Memory B cell (primary cell): ENCODE data around the gene KIDINS220.

ENCODE experiments used
- ATAC-seq: fragments of 150-1000 bp; cut with Tn5 transposase; 2 replicates; pipeline ENCODE4 v1.10.0; 2021; ENCODE audit warnings: low read depth, mild to moderate bottlenecking, moderate library complexity
- DNase-seq, 2 donors: peaks; one replicate each; pipeline ENCODE4 v3.0.0; 2022; ENCODE audit warnings: low spot score in 2 of 2
- H3K27ac Mint-ChIP-seq: one replicate; pipeline ENCODE4 v1.8.0; 2022; ENCODE audit warnings: mild to moderate bottlenecking, moderate library complexity, mixed read lengths
- H3K27me3 Mint-ChIP-seq: one replicate; pipeline ENCODE4 v1.8.0; 2022; ENCODE audit warnings: mixed read lengths
- H3K36me3 Mint-ChIP-seq: one replicate; pipeline ENCODE4 v1.8.0; 2022; ENCODE audit warnings: mild to moderate bottlenecking, mixed read lengths
- H3K4me1 Mint-ChIP-seq: one replicate; pipeline ENCODE4 v1.8.0; 2022; ENCODE audit warnings: mixed read lengths
- H3K4me3 Mint-ChIP-seq: one replicate; pipeline ENCODE4 v1.8.0; 2022; ENCODE audit warnings: mild to moderate bottlenecking, moderate library complexity, mixed read lengths
- H3K9me3 Mint-ChIP-seq: one replicate; pipeline ENCODE4 v1.8.0; 2022; ENCODE audit warnings: mixed read lengths

Gene KIDINS220

GRCh38 chr2:8805278-8806210 is 31.9 kb downstream of the KIDINS220 start:
- DNase-seq (no peak), ATAC-seq (no peak)
- no peaks in the 10 kb centered on the region for H3K27me3 Mint-ChIP-seq
- H3K4me3 Mint-ChIP-seq: no peak overlapping the region
- no peak overlapping the region for H3K27ac Mint-ChIP-seq
- H3K4me1 Mint-ChIP-seq: no peaks in the 10 kb centered on the region
- H3K9me3 Mint-ChIP-seq: no peaks in the 10 kb centered on the region
- H3K36me3 Mint-ChIP-seq: peaks cover 43% of the 10 kb centered on the region

- no peak overlapping the region for H3K27ac Mint-ChIP-seq
- DNase-seq (no peak), ATAC-seq (no peak)
- H3K36me3 Mint-ChIP-seq: peaks cover 43% of the 10 kb centered on the region
- peaks cover 2% of the 10 kb centered on the region for H3K4me1 Mint-ChIP-seq
- H3K27me3 Mint-ChIP-seq: no peaks in the 10 kb centered on the region
- H3K4me3 Mint-ChIP-seq: no peak overlapping the region
- H3K9me3 Mint-ChIP-seq: no peaks in the 10 kb centered on the region
Measured at GRCh38 chr2:8803658-8804379, 33.6 kb downstream of the KIDINS220 start.

GRCh38 chr2:8802741-8803140 is 34.7 kb downstream of the KIDINS220 start:
- ATAC-seq (no peak), DNase-seq (no peak)
- Mint-ChIP-seq H3K4me1 (peaks cover 2% of the 10 kb centered on the region), H3K27ac (no peak overlapping the region), H3K36me3 (peaks cover 41% of the 10 kb centered on the region), H3K4me3 (no peak overlapping the region), H3K27me3 (no peaks in the 10 kb centered on the region), H3K9me3 (no peaks in the 10 kb centered on the region)

- H3K4me3 Mint-ChIP-seq: no peak overlapping the region
- no peaks in the 10 kb centered on the region for H3K27me3 Mint-ChIP-seq
- H3K9me3 Mint-ChIP-seq: no peaks in the 10 kb centered on the region
- H3K4me1 Mint-ChIP-seq: peaks cover 2% of the 10 kb centered on the region
- DNase-seq: no peak
- H3K36me3 Mint-ChIP-seq: peaks cover 44% of the 10 kb centered on the region
- H3K27ac Mint-ChIP-seq: no peak overlapping the region
- no peak for ATAC-seq
Measured at GRCh38 chr2:8800821-8801220, 36.6 kb downstream of the KIDINS220 start.

- H3K4me3 Mint-ChIP-seq: no peak overlapping the region
- H3K9me3 Mint-ChIP-seq: no peaks in the 10 kb centered on the region
- H3K4me1 Mint-ChIP-seq: peaks cover 2% of the 10 kb centered on the region
- no peak for ATAC-seq
- H3K36me3 Mint-ChIP-seq: peaks cover 45% of the 10 kb centered on the region
- no peak for DNase-seq
- H3K27ac Mint-ChIP-seq: no peak overlapping the region
- no peaks in the 10 kb centered on the region for H3K27me3 Mint-ChIP-seq
Measured at GRCh38 chr2:8800218-8800617, 37.2 kb downstream of the KIDINS220 start.

- ATAC-seq (no peak), DNase-seq (no peak)
- Mint-ChIP-seq H3K9me3 (no peaks in the 10 kb centered on the region), H3K4me3 (no peak overlapping the region), H3K36me3 (peaks cover 53% of the 10 kb centered on the region), H3K27me3 (no peaks in the 10 kb centered on the region), H3K4me1 (peaks cover 2% of the 10 kb centered on the region), H3K27ac (no peak overlapping the region)
Measured at GRCh38 chr2:8799004-8799403, 38.4 kb downstream of the KIDINS220 start.

GRCh38 chr2:8798393-8798792 is 39.0 kb downstream of the KIDINS220 start:
- Mint-ChIP-seq H3K4me1 (peaks cover 2% of the 10 kb centered on the region), H3K36me3 (peaks cover 53% of the 10 kb centered on the region), H3K4me3 (no peak overlapping the region), H3K9me3 (no peaks in the 10 kb centered on the region), H3K27ac (no peak overlapping the region), H3K27me3 (no peaks in the 10 kb centered on the region)
- no peak for ATAC-seq
- no peak for DNase-seq

GRCh38 chr2:8797682-8798081 is 39.7 kb downstream of the KIDINS220 start:
- DNase-seq: no peak
- peaks cover 50% of the 10 kb centered on the region for H3K36me3 Mint-ChIP-seq
- H3K9me3 Mint-ChIP-seq: no peaks in the 10 kb centered on the region
- no peak overlapping the region for H3K27ac Mint-ChIP-seq
- H3K4me3 Mint-ChIP-seq: no peak overlapping the region
- ATAC-seq: no peak
- no peaks in the 10 kb centered on the region for H3K27me3 Mint-ChIP-seq
- H3K4me1 Mint-ChIP-seq: peaks cover 2% of the 10 kb centered on the region

GRCh38 chr2:8796878-8797550 is 40.4 kb downstream of the KIDINS220 start:
- ATAC-seq (no peak), DNase-seq (no peak)
- Mint-ChIP-seq H3K4me3 (no peak overlapping the region), H3K27ac (no peak overlapping the region), H3K36me3 (peaks cover 45% of the 10 kb centered on the region), H3K27me3 (no peaks in the 10 kb centered on the region), H3K9me3 (no peaks in the 10 kb centered on the region), H3K4me1 (peaks cover 2% of the 10 kb centered on the region)

GRCh38 chr2:8796315-8796848 is 41.0 kb downstream of the KIDINS220 start:
- Mint-ChIP-seq H3K27ac (no peak overlapping the region), H3K4me3 (no peak overlapping the region), H3K36me3 (peaks cover 39% of the 10 kb centered on the region), H3K4me1 (peaks cover 2% of the 10 kb centered on the region), H3K27me3 (no peaks in the 10 kb centered on the region), H3K9me3 (no peaks in the 10 kb centered on the region)
- DNase-seq: no peak
- ATAC-seq: no peak

GRCh38 chr2:8794923-8795825 is 42.2 kb downstream of the KIDINS220 start:
- no peak overlapping the region for H3K27ac Mint-ChIP-seq
- H3K36me3 Mint-ChIP-seq: peaks cover 41% of the 10 kb centered on the region
- H3K9me3 Mint-ChIP-seq: no peaks in the 10 kb centered on the region
- peaks cover 2% of the 10 kb centered on the region for H3K4me1 Mint-ChIP-seq
- DNase-seq (no peak), ATAC-seq (no peak)
- no peaks in the 10 kb centered on the region for H3K27me3 Mint-ChIP-seq
- H3K4me3 Mint-ChIP-seq: no peak overlapping the region

GRCh38 chr2:8790739-8791162 is 46.7 kb downstream of the KIDINS220 start:
- no peaks in the 10 kb centered on the region for H3K9me3 Mint-ChIP-seq
- H3K4me1 Mint-ChIP-seq: no peaks in the 10 kb centered on the region
- H3K4me3 Mint-ChIP-seq: no peak overlapping the region
- no peak for ATAC-seq
- no peak for DNase-seq
- no peaks in the 10 kb centered on the region for H3K27me3 Mint-ChIP-seq
- H3K27ac Mint-ChIP-seq: no peak overlapping the region
- peaks cover 32% of the 10 kb centered on the region for H3K36me3 Mint-ChIP-seq

GRCh38 chr2:8786463-8786862 is 51.0 kb downstream of the KIDINS220 start:
- DNase-seq (no peak), ATAC-seq (no peak)
- peaks cover 48% of the 10 kb centered on the region for H3K36me3 Mint-ChIP-seq
- H3K27ac Mint-ChIP-seq: no peak overlapping the region
- H3K4me1 Mint-ChIP-seq: peaks cover 5% of the 10 kb centered on the region
- H3K4me3 Mint-ChIP-seq: no peak overlapping the region
- no peaks in the 10 kb centered on the region for H3K27me3 Mint-ChIP-seq
- H3K9me3 Mint-ChIP-seq: no peaks in the 10 kb centered on the region
